ENCODE data around the gene SS18. TPM values are rescaled to one million over a fixed set of nuclear protein-coding genes. Genes with fewer than 3 reads are reported as not detected.

SS18 gene
- total and polyA plus RNA-seq, 8 donors, result 17.0 to 38.0 (median 20.2) TPM

DNA sequence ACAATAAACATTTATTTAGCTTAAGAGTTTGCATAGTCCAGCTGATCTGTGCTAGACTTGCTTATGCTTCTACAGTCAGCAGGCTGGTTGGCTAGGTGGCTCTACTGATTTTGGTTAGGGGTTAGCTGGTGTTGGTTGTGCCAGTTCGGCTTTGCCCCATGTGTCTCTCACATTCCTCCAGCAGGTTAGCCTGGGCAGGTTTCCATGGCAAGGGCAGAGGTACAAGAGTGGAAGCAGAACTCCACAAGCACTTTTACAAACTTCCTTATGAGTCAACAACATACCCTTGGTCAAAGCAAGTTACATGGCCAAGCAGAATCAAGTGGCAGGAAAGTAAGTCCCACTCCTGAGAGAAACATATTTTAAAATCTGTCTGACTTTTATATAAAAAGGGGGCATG is 82.3 kb downstream of the SS18 start:
- H3K9me3 ChIP-seq, result no peaks in the 10 kb centered on the region
- 72 to 91% methylated on average over 1 of the region's 1 CpG for WGBS, 2 donors
- intact Hi-C loops (cut with DNase I), result no loop called here
- ATAC-seq, result no peak
- H3K27ac ChIP-seq, result no peak overlapping the region
- no peak overlapping the region for H3K4me3 ChIP-seq
- no peak for DNase-seq
- no peak for FAIRE-seq
- no peaks in the 10 kb centered on the region for H3K4me1 ChIP-seq
- TF ChIP-seq, protein P1, sequence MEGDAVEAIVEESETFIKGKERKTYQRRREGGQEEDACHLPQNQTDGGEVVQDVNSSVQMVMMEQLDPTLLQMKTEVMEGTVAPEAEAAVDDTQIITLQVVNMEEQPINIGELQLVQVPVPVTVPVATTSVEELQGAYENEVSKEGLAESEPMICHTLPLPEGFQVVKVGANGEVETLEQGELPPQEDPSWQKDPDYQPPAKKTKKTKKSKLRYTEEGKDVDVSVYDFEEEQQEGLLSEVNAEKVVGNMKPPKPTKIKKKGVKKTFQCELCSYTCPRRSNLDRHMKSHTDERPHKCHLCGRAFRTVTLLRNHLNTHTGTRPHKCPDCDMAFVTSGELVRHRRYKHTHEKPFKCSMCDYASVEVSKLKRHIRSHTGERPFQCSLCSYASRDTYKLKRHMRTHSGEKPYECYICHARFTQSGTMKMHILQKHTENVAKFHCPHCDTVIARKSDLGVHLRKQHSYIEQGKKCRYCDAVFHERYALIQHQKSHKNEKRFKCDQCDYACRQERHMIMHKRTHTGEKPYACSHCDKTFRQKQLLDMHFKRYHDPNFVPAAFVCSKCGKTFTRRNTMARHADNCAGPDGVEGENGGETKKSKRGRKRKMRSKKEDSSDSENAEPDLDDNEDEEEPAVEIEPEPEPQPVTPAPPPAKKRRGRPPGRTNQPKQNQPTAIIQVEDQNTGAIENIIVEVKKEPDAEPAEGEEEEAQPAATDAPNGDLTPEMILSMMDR (IDR thresholded peaks at IDR 0.05), result no peak
- H3K36me3 ChIP-seq, result no peaks in the 10 kb centered on the region
- H3K27me3 ChIP-seq, result no peaks in the 10 kb centered on the region

DNA sequence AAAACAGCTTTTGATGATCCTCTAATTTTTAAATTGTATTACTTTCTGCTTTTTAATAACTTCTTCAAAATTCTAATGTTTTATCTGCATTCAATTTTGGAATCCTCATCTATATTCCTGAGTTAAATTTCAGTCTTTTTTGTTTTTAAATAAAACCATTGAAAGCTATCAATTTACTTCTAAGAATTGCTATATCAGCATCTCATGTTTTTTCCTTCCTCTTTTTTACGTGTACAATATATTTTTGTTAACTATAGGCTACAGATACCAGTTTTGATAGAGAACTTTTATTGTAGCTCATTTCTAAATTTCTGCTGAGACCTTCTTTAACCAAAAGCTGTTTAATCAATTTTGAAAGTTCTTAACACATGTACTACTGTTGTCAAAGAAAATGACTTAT is 84.5 kb downstream of the SS18 start:
- Histone ChIP-seq H3K27ac (no peak overlapping the region), H3K4me3 (no peak overlapping the region), H3K9me3 (no peaks in the 10 kb centered on the region), H3K27me3 (no peaks in the 10 kb centered on the region), H3K4me1 (no peaks in the 10 kb centered on the region), H3K36me3 (no peaks in the 10 kb centered on the region)
- ATAC-seq (no peak), FAIRE-seq (no peak), DNase-seq (no peak)
- TF ChIP-seq, protein P1 (IDR thresholded peaks at IDR 0.05), result no peak
- intact Hi-C loops (cut with DNase I), result no loop called here
- WGBS, 2 donors, result 48 to 73% methylated on average over 1 of the region's 1 CpG

DNA sequence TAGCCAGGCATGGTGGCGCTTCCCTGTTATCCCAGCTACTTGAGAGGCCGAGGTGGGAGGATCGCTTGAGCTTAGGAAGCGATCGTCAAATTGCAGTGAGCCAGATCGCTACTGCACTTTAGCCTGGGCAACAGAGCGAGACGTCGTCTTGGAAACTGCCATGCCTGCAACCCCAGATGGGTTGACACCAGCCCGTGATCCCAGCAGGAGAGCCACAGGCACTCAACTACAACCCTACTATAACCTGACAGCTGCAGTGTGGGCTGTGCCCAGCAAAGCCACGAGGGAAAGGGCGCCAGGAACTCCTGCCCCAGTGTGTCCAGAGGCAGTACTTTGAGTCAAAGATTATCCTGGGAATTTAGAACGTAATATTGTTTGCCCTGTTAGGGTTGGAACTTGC is 85.6 kb downstream of the SS18 start:
- TF ChIP-seq, protein P1 (IDR thresholded peaks at IDR 0.05), result no peak
- WGBS, 2 donors, result 87 to 93% methylated on average over 13 of the region's 13 CpGs
- ATAC-seq, result no peak

DNA sequence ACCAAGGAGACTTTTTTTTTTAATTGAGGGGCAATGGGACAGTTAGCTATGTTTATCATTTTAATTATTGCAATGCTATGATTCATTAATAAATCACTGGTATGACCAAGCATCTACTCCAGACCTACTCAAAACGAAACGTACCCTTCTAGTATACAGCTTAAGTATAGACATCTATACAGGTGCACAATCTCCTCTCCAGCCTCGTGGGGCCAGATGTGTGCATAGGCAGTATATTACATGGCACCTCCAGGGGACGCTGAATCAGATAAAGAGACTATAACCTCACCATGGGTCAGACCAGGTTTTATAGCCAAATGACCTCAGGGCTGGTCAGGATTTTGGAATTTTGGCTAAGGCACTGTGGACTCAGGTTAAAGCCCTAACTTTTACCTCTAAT is 86.6 kb downstream of the SS18 start:
- H3K36me3 ChIP-seq, result no peaks in the 10 kb centered on the region
- WGBS, 2 donors, result 67 to 76% methylated on average over 4 of the region's 4 CpGs
- DNase-seq (no peak), FAIRE-seq (no peak), ATAC-seq (no peak)
- intact Hi-C loops (cut with DNase I), result no loop called here
- H3K27ac ChIP-seq, result no peak overlapping the region
- no peak overlapping the region for H3K4me3 ChIP-seq
- no peaks in the 10 kb centered on the region for H3K27me3 ChIP-seq
- TF ChIP-seq, protein P1 (IDR thresholded peaks at IDR 0.05), result no peak
- no peaks in the 10 kb centered on the region for H3K9me3 ChIP-seq
- H3K4me1 ChIP-seq, result no peaks in the 10 kb centered on the region

More for the DNA sequence above, 85.6 kb downstream of the SS18 start:
- FAIRE-seq (no peak), DNase-seq (no peak)
- Histone ChIP-seq H3K27ac (no peak overlapping the region), H3K27me3 (no peaks in the 10 kb centered on the region), H3K9me3 (no peaks in the 10 kb centered on the region), H3K36me3 (no peaks in the 10 kb centered on the region), H3K4me3 (no peak overlapping the region), H3K4me1 (no peaks in the 10 kb centered on the region)
- intact Hi-C loops (cut with DNase I), result no loop called here

DNA sequence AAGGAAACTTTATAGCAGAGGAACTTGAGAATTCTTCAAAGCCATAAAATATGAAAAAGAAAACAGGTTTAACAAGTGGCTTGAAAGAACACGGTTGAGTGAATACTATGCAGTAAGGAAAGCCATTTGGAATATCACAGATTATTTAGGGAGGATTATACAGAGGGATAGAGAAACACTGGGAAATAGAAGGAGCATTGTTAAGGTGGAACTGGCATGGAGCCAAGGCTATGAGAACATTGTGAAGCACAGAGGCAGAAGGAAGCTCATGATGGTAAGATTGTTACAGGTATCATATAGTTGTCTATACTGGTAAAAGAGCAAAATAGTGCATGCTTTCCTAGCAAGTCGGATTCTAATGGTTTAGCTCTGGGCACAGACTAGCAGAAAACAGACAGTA is 87.1 kb downstream of the SS18 start:
- no peaks in the 10 kb centered on the region for H3K27me3 ChIP-seq
- no peak overlapping the region for H3K27ac ChIP-seq
- no peaks in the 10 kb centered on the region for H3K4me1 ChIP-seq
- DNase-seq (no peak), ATAC-seq (peak in 2 of 4 donors; percentile 19 to 35), FAIRE-seq (no peak)
- TF ChIP-seq, protein P1 (IDR thresholded peaks at IDR 0.05), result no peak
- WGBS, 2 donors, result 54 to 63% methylated on average over 2 of the region's 2 CpGs
- H3K4me3 ChIP-seq, result no peak overlapping the region
- H3K36me3 ChIP-seq, result no peaks in the 10 kb centered on the region
- H3K9me3 ChIP-seq, result no peaks in the 10 kb centered on the region
- intact Hi-C loops (cut with DNase I), result no loop called here

Data from pancreas (tissue), 10 donors.